Bronchial epithelial cell (primary cell): ENCODE data around the gene ATP6V0D1. TPM values are rescaled to one million over a fixed set of nuclear protein-coding genes. Genes with fewer than 3 reads are reported as not detected.
"Not testable (repeated sequence)": the region's sequence is repeated elsewhere in the genome, so short reads cannot be mapped to it uniquely, and the experiment has no call there.

ENCODE experiments used
- DNase-seq: peaks from one replicate; pipeline ENCODE4 v3.0.0-alpha.2; 2010; ENCODE audit warnings: low read depth
- FAIRE-seq: peaks from 2 replicates; lab custom pipeline; 2011; peaks lifted over from hg19 to GRCh38; lab: Jason Lieb, UNC
- H3K27me3 ChIP-seq: 2 replicates; pipeline ENCODE4 v1.5.1; 2011; ENCODE audit warnings: low read length; ENCODE audit not compliant: control insufficient read depth, insufficient read depth
- H3K36me3 ChIP-seq: 2 replicates; pipeline ENCODE4 v1.5.1; 2011; ENCODE audit warnings: low read length; ENCODE audit not compliant: control insufficient read depth, insufficient read depth
- H3K4me3 ChIP-seq: 2 replicates; pipeline ENCODE4 v1.5.1; 2011; ENCODE audit warnings: mild to moderate bottlenecking, low read depth, low read length, control low read depth
- CTCF ChIP-seq: IDR thresholded peaks from 2 replicates; pipeline ENCODE4 v1.5.1; 2011; ENCODE audit warnings: mild to moderate bottlenecking, moderate library complexity, low read length, control low read depth, inconsistent platforms; ENCODE audit not compliant: insufficient read depth, severe bottlenecking
- total RNA-seq: library from RNA; depleted of rRNA; stranded (reverse); fragments of >200 nt; gene quantifications from 2 replicates; pipeline ENCODE4 v1.2.1, GENCODE V29; 2014

The ATP6V0D1 gene
- total RNA-seq, 1 donor from 2014 or later = 78.2 TPM

- no peaks in the 10 kb centered on the region for H3K36me3 ChIP-seq
- TF ChIP-seq CTCF = no peak
- FAIRE-seq (no peak), DNase-seq (no peak)
- H3K27me3 ChIP-seq = no peaks in the 10 kb centered on the region
- no peak overlapping the region for H3K4me3 ChIP-seq
These were observed 8.6 kb upstream of the ATP6V0D1 start for GRCh38 chr16:67489401-67490083.

GRCh38 chr16:67487561-67487960 is 6.6 kb upstream of the ATP6V0D1 start:
- FAIRE-seq, H3K36me3 ChIP-seq, H3K27me3 ChIP-seq, DNase-seq, H3K4me3 ChIP-seq: not testable (repeated sequence)

- no peaks in the 10 kb centered on the region for H3K36me3 ChIP-seq
- H3K27me3 ChIP-seq = no peaks in the 10 kb centered on the region
- H3K4me3 ChIP-seq = no peak overlapping the region
- FAIRE-seq (no peak), DNase-seq (no peak)
- no peak for TF ChIP-seq CTCF
These were observed 5.8 kb upstream of the ATP6V0D1 start for GRCh38 chr16:67486805-67487204.

GRCh38 chr16:67483731-67484525 is 3.0 kb upstream of the ATP6V0D1 start:
- Histone ChIP-seq H3K27me3 (no peaks in the 10 kb centered on the region), H3K36me3 (no peaks in the 10 kb centered on the region), H3K4me3 (no peak overlapping the region)
- TF ChIP-seq CTCF = no peak
- no peak for FAIRE-seq
- DNase-seq = no peak

GRCh38 chr16:67483150-67483549 is 2.2 kb upstream of the ATP6V0D1 start, which contains the start of gene AGRP:
TSS of gene AGRP (minus strand) at chr16:67483547. CDS start at chr16:67483398, 149 bp downstream.
- Histone ChIP-seq H3K27me3 (no peaks in the 10 kb centered on the region), H3K4me3 (no peak within 1 kb of the TSS), H3K36me3 (no peaks in the 10 kb centered on the region)
- no peak for TF ChIP-seq CTCF
- FAIRE-seq (no peak), DNase-seq (no peak)

- H3K36me3 ChIP-seq = no peaks in the 10 kb centered on the region
- no peak overlapping the region for H3K4me3 ChIP-seq
- FAIRE-seq (no peak), DNase-seq (no peak)
- no peak for TF ChIP-seq CTCF
- H3K27me3 ChIP-seq = no peaks in the 10 kb centered on the region
These were observed 1.4 kb upstream of the ATP6V0D1 start for GRCh38 chr16:67482233-67482924.
